HG03469 (cell line): ENCODE data around the gene NUTM2B.
A peak's percentile ranks its signal among the peaks of the same experiment; 100 is the strongest.
"Not testable (repeated sequence)": the region's sequence is repeated elsewhere in the genome, so short reads cannot be mapped to it uniquely, and the experiment has no call there.

ENCODE experiments used
- ATAC-seq: cut with Tn5 transposase; IDR thresholded peaks from one replicate; pipeline ENCODE4 v1.9.1; 2021; ENCODE audit warnings: mild to moderate bottlenecking, moderate library complexity, moderate number of reproducible peaks; ENCODE audit not compliant: unreplicated experiment

The NUTM2B gene

GRCh38 chr10:79702927-79703326 is at the start of gene NUTM2B:
NUTM2B (plus strand) TSS chr10:79703227; CDS start chr10:79703610, 383 bp downstream.
- ATAC-seq, result not testable (repeated sequence)

DNA sequence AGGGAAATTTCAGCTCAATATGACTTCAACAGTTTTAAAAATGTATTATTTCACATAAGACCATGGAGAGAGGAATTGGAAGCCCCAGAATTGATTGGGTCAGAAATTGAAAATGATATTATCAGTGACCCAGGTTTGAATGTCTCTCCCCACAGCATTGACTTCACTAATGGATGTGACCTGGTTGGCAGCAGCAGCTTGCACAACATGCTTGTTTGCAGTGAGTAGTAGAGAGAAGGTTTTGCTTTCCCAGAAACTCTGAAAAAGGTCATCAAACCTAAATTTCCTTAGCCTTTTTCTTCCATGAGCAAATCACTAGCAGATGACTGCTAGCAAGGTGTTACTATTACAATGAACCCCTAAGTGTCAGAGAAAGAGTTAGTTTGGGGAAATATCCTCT is 39.7 kb upstream of the NUTM2B start:
- not testable (repeated sequence) for ATAC-seq

DNA sequence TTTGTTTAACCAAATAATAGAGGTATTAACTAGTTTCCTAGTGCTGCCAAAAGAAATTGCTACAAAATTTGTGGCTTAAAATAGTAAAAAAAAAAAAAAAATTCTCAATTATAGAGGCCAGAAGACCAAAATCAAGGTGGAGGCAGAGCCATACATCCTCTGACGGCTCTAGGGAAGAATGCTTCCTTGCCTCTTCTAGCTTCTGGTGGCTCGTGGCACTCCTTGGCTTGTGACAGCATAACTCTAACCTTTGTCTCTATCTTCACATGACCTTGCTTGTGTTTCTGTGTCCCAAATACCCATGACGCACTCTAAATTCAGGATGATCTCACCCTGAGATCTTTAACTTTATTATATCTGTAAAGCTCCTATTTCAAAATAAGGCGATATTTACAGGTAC is 38.3 kb upstream of the NUTM2B start:
- ATAC-seq, result not testable (repeated sequence)

DNA sequence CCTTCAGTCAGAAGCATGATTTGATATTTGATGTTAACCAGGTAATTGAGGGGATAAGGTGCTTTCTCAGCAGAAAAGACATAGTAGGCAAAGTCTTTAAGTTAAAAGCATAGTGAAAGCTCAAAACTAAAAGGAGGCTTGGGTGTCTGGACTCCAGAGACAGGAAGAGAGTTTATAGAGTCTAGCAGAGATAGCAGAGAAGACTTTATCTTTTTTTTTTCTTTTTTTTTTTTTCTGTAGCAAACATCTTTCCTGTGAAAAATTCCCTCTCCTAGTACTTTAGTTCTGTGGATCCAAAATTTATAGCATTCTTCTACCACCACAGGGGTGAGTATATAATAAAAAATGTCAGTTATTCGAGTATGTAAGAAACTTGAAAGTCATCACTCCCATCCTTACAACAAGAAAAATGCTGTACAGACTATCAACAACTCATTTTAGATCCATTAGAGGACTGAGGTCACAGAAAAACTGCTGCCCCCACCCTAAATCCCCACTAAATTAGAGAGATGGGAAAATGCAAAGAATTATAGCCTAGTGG is 33.7 kb upstream of the NUTM2B start:
- not testable (repeated sequence) for ATAC-seq

DNA sequence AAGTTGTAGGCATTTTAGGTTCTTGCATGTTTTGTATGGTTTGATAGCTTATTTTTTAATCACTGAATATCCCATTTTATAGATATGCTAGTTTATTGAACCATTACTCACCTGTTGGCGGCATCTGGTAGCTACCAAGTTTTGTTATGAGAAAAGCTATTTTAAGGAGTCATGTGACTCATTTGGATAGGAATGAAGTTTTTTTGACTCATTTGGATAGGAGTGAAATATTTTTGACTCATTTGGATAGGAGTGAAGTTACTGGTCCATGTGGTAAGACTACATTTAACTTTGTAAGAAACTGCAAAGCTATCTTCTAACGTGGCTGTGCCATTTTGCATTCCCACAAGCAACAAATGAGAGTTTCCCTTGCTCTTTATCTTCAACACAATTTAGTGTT is 28.1 kb upstream of the NUTM2B start:
- ATAC-seq, result not testable (repeated sequence)

DNA sequence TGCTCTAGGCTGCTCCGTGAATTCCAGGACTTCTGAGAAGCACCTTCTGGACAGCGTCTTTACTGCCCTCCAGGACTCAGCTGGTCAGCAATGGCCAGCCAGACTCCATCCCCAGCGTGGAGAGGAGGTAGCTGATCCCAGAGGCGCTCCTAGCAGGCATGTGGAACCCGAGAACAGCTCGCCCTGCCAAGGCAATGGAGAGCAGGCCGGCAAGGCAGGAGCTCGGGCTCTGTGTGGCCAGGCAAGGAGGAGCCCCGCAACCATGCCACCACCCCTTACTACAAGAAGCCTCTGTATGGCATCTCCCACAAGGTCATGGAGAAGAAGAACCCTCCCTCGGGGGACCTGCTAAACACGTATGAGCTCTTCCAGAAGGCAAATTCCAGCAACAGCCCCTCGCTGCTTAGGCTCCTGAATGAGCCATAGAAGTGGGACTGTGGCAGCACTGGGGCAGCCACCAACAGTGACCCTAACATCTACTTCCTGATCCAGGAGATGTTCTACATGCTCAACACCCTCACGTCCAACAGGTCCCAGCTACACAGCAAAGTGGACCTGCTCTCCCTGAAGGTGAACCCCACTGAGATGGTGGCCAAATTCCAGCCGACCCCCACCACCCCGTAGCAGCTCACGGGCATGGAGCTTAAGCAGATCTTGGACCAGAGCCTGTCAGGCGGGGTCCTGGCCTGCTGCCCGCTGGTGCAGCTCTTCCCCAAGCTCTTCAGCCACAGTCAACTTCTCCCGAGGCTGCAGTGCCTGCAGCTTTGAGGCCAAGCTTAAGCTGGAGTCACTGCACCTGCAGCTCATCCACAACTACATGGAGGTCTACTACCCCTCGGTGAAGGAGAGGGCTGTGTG is 19.8 kb upstream of the NUTM2B start:
- not testable (repeated sequence) for ATAC-seq

GRCh38 chr10:79683884-79684720 is 18.9 kb upstream of the NUTM2B start:
- ATAC-seq, result not testable (repeated sequence)

DNA sequence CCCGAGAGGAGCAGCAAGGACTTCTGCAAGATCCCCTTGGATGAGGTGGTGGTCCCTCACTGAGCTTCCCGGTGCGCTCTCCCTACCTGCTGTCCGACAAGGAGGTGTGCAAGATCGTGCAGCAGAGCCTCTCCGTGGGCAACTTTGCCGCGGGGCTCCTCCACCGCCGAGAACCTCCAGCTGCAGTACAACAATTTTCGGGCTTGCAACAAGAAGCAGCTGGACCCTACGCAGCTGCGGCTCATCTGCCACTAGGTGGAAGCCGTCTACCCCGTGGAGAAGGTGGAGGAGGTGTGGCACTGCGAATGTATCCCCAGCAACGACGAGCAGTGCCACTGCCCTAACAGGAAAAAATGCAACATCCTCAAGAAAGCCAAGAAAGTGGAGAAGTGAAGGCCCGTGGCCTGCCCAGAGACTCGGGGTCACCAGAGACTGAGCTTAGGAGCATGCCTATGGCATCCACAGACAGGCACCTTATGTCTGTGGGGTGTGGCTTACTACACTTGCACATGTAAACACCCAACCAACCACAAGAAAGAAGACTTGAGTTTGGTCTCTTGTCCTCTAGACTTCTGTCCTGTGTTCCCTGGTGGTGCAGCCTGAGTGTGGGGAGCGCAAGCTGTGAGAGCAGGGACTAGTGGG is 17.9 kb upstream of the NUTM2B start:
- ATAC-seq, result peak; percentile 84

DNA sequence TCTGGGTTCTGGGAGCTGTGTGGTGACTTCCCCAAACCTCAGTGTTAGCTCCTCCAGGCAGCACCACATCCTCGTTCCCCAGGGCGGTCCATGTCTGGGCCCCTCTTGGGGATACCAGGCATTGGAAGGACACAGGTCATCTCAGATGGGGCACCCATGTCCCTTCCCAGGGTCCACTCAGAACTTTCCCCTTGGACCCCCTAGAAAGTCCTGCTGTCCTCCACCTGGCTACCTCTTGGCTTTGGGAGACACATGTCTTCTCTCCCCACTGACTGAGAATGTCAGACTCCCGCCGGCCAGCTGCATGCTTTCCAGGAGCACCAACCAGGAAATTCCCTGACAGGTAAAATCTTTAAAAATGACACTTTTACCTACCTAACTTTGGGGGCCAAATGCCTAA is 16.4 kb upstream of the NUTM2B start:
- not testable (repeated sequence) for ATAC-seq

- not testable (repeated sequence) for ATAC-seq
These were observed 15.4 kb upstream of the NUTM2B start for GRCh38 chr10:79687406-79688150.

GRCh38 chr10:79688798-79689197 is 14.2 kb upstream of the NUTM2B start:
- ATAC-seq, result not testable (repeated sequence)

- not testable (repeated sequence) for ATAC-seq
These were observed 6.4 kb upstream of the NUTM2B start for GRCh38 chr10:79696596-79696995.

DNA sequence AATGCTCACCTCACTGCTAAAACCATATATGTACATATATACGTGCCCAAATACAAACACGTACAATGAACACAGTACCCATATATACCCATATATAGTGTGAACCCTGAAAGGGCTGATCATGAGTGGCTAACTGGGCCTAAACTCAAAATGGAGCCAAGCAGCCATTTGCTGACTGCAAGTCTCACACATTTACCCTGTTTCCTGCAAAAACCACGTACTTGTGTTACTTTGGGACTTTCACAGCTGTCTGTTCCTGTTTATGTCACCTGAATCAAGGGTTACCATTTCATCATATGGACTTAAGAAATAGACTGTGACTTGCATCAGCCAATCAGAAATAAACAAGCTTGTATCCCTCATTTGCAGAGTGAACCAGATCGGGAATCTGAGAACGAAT is 5.9 kb upstream of the NUTM2B start:
- not testable (repeated sequence) for ATAC-seq

DNA sequence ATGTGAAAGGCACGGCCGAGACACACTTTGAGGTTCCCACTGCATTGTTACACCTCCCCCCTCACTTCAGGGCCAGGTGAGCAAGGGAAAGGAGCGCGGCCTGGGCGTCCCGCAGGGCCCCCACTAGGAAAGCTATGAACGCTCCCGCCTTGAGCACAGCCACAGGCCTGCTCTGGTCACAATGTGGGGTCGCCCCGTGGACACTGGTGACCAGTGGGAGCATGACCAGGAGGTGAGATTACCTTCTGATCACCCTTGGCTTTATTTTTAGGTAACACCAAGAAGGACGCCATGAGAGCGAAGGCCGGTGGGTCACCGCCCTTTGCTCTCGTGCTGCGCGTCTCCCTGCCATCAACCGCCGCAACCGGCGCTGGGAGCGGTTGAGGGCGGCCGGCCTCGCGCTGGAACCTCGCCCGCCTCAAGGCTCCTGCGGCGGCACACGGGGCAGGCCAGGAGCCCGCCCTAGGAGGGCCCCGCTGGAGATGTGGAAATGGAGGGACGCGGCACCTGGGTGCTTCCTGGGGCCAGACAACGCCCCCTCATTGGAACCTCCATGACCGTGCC is 2.6 kb upstream of the NUTM2B start:
- ATAC-seq, result not testable (repeated sequence)

GRCh38 chr10:79707017-79707416 is 4.0 kb downstream of the NUTM2B start:
- not testable (repeated sequence) for ATAC-seq

DNA sequence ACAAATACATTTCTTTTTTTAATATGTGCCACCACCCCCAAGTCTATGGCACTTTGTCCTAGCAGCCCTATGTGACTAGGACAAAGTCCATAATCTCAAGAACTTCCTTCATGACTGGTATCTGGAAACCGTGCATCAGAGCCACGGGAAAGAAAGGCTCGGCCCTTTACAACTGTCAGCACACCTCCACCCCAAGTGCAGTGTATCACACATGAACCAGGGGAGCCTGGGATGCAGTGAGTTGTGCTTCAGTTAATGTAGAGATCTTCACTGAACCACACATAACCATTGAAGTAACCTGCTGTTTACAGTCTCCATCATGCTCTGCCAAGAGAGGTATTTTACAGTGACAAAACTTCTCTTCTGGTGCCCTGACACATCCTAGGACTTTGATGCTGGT is 11.9 kb downstream of the NUTM2B start:
- ATAC-seq, result not testable (repeated sequence)

GRCh38 chr10:79716917-79717579 is 14.0 kb downstream of the NUTM2B start:
- not testable (repeated sequence) for ATAC-seq

DNA sequence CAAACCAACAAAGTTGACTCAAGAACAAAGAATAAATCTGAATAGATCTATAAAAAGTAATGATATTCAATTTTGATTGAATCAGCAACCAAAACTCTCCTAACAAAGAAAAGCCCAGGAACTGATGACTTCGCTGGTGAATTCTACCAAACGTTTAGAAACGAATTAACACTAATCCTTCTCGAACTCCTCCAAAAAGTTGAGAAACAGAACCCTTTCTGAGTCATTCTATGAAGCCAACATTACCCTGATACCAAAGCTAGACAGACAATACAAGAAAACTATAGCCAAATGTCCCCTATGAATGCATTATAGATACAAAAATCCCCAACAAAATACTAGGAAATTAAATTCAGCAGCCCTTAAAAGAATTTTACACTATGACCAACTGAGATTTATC is 17.0 kb downstream of the NUTM2B start:
- not testable (repeated sequence) for ATAC-seq

DNA sequence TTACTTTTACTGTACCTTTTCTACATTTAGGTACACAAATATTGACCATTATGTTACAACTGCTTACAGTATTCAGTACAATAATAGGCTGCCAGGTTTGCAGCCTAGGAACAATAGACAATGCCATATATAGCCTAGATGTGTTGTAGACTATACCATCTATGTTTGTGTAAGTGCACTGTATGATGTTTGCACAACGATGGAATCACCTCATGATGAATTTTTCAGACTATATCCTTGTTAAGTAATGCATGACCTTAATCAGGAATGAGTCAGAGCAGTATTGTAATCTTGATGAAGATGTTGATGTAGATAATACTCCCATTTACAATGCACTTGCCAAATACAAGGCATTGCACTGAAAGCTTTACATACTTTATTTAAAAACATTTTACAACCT is 23.6 kb downstream of the NUTM2B start:
- not testable (repeated sequence) for ATAC-seq
